Muscle layer of duodenum (tissue), 2 donors: Measurements from ENCODE around the gene IKZF2.

Experiments used
- H3K27ac ChIP-seq: one replicate; pipeline ENCODE4 v1.7.0; 2013; ENCODE audit warnings: mild to moderate bottlenecking, low read length
- H3K27me3 ChIP-seq: one replicate; pipeline ENCODE4 v1.7.0; 2013; ENCODE audit warnings: low read depth, mild to moderate bottlenecking, control low read depth, low read length
- H3K36me3 ChIP-seq, 2 donors: one replicate each; pipeline ENCODE4 v1.7.0; 2013; ENCODE audit warnings: low read length in 2 of 2, control low read depth in 1 of 2, mild to moderate bottlenecking in 1 of 2; ENCODE audit not compliant: insufficient read depth in 2 of 2, control insufficient read depth in 1 of 2
- H3K4me1 ChIP-seq, 2 donors: one replicate each; pipeline ENCODE4 v1.7.0; 2013; ENCODE audit warnings: low read length in 2 of 2, mild to moderate bottlenecking in 2 of 2, control low read depth in 1 of 2, moderate library complexity in 1 of 2; ENCODE audit not compliant: insufficient read depth in 2 of 2, control insufficient read depth in 1 of 2
- H3K4me3 ChIP-seq, 2 donors: one replicate each; pipeline ENCODE4 v1.7.0; 2013; ENCODE audit warnings: low read length in 2 of 2, low read depth in 1 of 2, mild to moderate bottlenecking in 1 of 2
- H3K9me3 ChIP-seq, 2 donors: one replicate each; pipeline ENCODE4 v1.7.0; 2013; ENCODE audit warnings: low read length in 2 of 2, control low read depth in 1 of 2, mild to moderate bottlenecking in 1 of 2; ENCODE audit not compliant: control insufficient read depth in 1 of 2
- donor health status: healthy.

The IKZF2 gene

DNA sequence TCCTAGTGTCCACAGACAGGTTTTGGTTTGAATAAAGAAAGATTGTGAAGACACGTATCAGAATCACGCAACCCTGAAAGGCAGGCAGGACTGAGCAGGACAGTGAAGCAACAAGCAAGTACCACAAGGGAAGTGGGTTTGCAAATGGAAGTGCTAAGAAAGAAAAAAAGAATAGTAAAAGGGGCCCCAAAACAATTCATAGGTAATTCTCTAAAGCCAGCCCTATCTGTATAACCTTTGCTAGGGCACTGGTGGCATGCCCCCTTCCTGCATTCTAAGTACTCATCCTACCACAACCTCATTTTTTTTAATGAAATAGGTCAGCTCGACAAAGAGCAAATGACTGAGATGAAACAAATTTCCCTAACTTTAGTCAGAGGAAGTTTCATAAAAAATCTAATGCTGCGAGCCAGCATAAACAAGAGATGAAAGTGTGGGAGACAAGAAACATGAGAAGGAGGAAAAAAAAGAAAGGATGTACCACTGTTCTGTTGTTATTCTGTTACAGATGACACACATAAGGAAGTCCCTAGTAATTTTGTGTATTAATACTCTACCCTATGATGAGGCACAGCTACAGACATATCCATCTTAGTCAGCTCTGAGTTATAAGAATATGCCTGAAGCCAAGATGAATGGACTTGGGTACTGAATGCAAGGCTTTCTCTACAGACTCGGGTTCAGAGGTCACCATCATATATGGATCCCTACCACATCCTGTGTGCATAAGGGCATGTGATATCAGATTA is 32.2 kb downstream of the IKZF2 start:
- no peaks in the 10 kb centered on the region for H3K4me1 ChIP-seq
- no peaks in the 10 kb centered on the region for H3K36me3 ChIP-seq
- H3K27ac ChIP-seq, result no peak overlapping the region
- H3K9me3 ChIP-seq, result no peaks in the 10 kb centered on the region
- no peaks in the 10 kb centered on the region for H3K27me3 ChIP-seq
- H3K4me3 ChIP-seq, result no peak overlapping the region

DNA sequence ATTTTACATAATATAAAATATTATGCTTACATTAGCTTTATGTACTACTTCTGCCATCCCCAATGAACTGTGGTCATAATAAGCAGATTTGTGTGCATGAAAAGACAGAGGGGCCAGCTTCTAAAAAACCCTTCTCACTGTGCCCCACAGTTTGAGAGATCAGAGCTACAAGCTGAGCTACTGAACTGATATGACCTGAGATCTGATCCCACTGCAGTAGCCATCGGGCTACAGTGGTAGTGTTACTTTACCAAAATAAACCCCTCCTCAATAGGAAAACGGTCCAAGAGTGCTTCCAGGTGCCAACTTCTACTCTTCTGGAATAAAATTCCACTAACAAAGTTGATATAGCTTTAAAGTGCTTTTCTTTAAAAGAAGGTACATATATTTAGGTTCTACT is 43.1 kb downstream of the IKZF2 start:
- H3K9me3 ChIP-seq, result no peaks in the 10 kb centered on the region

DNA sequence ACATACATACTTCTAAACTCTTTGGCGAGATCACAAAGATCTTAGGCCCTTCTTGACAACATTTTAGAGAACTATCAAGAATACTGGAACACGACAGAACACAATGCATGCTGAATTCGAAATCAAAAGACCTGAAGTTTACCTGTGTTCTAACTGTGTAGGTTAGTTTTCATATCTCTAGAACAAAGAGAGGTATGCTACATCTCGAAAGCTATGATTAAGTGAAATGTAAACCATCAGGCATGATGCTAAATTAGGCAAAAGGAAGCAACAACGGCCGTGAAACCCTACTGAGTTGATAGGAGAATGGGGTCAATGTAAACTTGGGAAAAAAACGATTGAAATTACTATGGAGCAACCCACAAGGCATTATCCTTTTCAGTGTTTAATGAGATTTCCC is 43.7 kb downstream of the IKZF2 start:
- Histone ChIP-seq H3K36me3 (no peaks in the 10 kb centered on the region), H3K4me1 (no peaks in the 10 kb centered on the region), H3K27ac (no peak overlapping the region), H3K27me3 (no peaks in the 10 kb centered on the region), H3K4me3 (no peak overlapping the region), H3K9me3 (no peaks in the 10 kb centered on the region)

More for the DNA sequence above, 43.1 kb downstream of the IKZF2 start:
- Histone ChIP-seq H3K36me3 (no peaks in the 10 kb centered on the region), H3K4me3 (no peak overlapping the region), H3K27me3 (no peaks in the 10 kb centered on the region), H3K4me1 (no peaks in the 10 kb centered on the region), H3K27ac (no peak overlapping the region)

DNA sequence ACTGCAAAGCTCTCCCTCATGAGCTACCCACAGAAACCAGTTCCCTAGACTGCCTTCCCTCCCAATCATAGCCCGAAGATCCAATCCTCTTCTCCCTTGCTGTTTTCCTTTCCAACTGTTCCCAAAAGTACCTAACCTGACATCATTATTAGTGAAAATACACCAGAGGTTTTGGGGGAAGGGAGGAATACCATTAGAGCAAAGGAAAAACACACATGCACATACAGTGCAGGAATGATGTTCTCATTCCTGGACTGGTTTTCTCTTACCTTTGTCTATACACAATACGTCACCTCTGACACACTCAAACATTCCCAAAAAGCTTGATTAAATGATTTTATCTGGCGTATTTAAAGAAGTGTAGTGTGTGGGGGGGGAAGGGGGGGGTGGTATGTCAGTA is 46.2 kb downstream of the IKZF2 start:
- Histone ChIP-seq H3K4me1 (no peaks in the 10 kb centered on the region), H3K27ac (no peak overlapping the region)

DNA sequence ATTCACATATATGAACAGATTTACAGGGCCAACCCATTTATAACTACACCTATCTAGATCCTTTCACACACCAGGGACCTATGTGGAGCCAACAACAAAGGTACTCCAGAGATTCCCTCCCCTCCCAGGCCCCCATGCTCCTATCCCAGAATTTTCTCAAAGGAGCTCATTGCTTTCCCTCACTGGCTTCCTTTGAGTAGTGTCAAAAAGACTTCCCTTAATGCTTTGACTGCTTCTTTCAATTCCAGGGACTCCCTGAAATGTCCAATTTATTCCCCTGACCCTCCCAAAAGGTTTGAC is 46.6 kb downstream of the IKZF2 start:
- H3K27me3 ChIP-seq, result no peaks in the 10 kb centered on the region
- no peaks in the 10 kb centered on the region for H3K4me1 ChIP-seq
- no peaks in the 10 kb centered on the region for H3K9me3 ChIP-seq
- no peaks in the 10 kb centered on the region for H3K36me3 ChIP-seq
- H3K27ac ChIP-seq, result no peak overlapping the region
- no peak overlapping the region for H3K4me3 ChIP-seq

More for the DNA sequence above, 46.2 kb downstream of the IKZF2 start:
- H3K4me3 ChIP-seq, result no peak overlapping the region
- no peaks in the 10 kb centered on the region for H3K36me3 ChIP-seq
- no peaks in the 10 kb centered on the region for H3K27me3 ChIP-seq
- H3K9me3 ChIP-seq, result no peaks in the 10 kb centered on the region

DNA sequence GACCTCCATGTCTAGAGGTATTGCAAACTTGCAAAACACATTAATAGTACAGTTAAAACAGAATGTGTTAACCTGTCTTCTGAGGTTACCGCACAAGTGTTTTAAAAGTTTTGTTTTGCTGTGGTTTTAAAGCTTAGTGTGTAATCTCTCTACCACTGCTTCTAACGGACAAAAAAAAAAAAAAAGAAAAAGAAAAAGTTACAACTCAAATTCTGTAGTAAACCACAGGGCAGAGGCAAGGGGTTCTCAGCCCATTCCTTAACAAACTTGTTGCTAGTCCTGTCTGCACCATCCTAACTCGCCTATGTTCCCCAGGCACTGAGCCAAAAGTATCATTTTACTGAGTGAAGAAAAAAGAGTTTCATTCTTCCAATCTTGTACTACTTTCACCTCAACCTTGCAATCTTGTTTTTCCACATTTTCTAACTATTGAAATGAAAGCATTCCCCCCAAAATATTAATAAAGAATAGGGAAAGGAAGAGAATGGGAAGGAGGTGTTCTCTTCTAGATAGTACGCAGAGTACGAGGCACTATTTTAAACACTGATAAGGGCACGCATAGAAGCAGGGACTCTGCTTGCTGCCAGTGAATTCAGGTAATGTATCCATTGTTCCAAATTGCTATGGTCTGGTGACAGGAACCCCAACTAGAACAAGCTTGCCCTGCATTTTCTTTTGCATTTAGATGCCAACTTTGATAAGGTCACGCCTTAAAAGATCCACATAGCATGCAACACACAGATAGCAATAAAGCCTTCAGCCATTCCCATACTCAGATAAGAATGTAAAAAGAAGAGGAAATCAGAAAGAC is 47.1 kb downstream of the IKZF2 start:
- Histone ChIP-seq H3K27ac (no peak overlapping the region), H3K4me1 (no peaks in the 10 kb centered on the region), H3K27me3 (no peaks in the 10 kb centered on the region), H3K4me3 (no peak overlapping the region), H3K9me3 (no peaks in the 10 kb centered on the region), H3K36me3 (no peaks in the 10 kb centered on the region)

DNA sequence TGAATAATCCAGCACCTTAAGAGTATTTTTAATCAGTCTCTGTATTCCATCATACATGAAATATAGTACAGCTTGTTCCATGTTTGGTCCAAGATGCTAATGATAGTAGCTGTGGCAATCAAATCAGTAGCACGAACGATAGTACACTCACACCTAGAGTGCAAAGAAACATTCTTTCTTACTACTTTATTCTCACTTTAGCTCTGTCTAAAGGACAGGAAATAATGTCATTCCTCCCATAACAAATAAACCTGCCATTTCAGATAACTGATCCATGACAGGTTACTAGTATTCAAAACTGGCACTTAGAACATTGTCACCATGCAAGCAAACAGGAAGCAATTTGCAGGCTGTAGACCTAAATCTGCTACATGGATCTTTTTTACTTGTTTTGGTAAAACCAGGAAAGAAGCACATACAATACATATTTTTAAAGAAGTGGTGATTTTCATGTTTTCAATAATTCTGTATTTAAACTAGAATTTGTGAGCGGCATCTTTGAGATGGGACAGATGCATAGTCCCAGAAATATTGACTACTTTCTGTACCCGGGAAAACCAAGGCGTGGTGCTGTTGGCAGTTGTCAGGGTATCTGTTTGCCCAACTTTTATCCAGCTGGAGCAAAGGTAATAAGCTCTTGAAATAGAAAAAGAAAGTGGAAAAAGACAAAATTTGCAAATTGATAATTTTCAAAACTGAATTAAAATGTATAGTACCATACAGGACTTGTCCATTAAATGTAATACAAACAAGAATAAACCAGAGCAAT is 49.5 kb downstream of the IKZF2 start:
- no peak overlapping the region for H3K27ac ChIP-seq
- no peaks in the 10 kb centered on the region for H3K36me3 ChIP-seq
- no peaks in the 10 kb centered on the region for H3K4me1 ChIP-seq
- no peak overlapping the region for H3K4me3 ChIP-seq
- no peaks in the 10 kb centered on the region for H3K27me3 ChIP-seq
- H3K9me3 ChIP-seq, result no peaks in the 10 kb centered on the region

DNA sequence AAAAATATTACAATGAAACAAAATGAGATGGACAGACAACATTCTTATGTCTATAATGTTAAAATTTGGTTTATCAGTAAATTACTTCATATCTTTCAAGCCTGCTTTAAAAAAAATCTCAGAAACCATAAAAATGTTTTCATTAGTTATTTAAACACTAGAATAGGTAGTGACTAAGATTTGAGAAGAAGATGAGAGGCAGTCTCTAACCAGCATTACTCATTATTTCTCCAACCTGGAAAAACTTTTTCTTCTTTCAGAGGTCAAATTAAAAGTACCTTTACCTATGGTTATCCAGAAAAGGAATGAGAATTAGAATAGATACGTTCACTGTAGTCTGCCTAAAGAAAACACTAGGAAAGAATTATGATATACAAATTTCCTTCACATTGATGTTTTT is 50.3 kb downstream of the IKZF2 start:
- no peaks in the 10 kb centered on the region for H3K9me3 ChIP-seq
- no peak overlapping the region for H3K4me3 ChIP-seq
- H3K27me3 ChIP-seq, result no peaks in the 10 kb centered on the region
- H3K36me3 ChIP-seq, result no peaks in the 10 kb centered on the region
- H3K4me1 ChIP-seq, result no peaks in the 10 kb centered on the region
- no peak overlapping the region for H3K27ac ChIP-seq

DNA sequence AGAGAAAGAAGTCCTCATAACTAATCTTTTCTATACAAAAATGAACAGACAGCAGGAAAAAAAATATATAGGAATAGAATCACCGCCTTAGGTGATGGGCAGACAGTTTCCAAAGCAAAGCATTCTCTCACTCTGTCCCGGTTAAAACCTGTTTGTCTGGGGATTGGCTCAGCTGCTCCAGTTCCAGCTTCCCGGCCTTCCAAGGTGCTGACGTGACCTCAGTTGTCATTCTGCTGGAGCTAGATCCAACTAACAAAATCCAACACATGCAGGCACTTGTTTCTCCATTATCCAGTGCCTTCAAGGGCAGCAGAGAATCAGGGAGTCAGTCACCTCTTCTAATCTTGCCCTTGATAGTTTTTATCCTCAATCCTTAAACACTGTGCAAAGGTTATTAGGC is 52.8 kb downstream of the IKZF2 start:
- Histone ChIP-seq H3K4me1 (no peaks in the 10 kb centered on the region), H3K27me3 (no peaks in the 10 kb centered on the region), H3K9me3 (no peaks in the 10 kb centered on the region), H3K36me3 (no peaks in the 10 kb centered on the region), H3K27ac (no peak overlapping the region), H3K4me3 (no peak overlapping the region)

DNA sequence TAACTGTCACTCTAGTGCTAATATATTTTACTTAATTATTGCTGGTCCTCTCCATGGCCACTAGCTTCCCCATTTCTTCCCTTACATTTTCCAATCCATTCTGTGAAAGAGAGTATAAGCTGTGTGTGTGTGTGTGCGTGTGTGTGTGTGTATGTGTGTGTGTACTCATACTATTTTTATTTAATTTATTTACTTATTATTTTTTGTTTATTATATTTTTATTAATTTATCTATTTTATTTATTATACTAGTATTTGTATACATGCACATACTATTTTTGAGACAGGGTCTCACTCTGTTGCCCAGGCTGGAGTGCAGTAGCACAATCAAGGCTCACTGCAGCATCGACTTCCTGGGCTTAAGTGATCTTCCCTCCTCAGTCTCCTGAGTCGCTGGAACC is 59.6 kb downstream of the IKZF2 start:
- Histone ChIP-seq H3K4me3 (no peak overlapping the region), H3K4me1 (no peaks in the 10 kb centered on the region), H3K36me3 (no peaks in the 10 kb centered on the region), H3K9me3 (no peaks in the 10 kb centered on the region), H3K27ac (no peak overlapping the region), H3K27me3 (no peaks in the 10 kb centered on the region)

DNA sequence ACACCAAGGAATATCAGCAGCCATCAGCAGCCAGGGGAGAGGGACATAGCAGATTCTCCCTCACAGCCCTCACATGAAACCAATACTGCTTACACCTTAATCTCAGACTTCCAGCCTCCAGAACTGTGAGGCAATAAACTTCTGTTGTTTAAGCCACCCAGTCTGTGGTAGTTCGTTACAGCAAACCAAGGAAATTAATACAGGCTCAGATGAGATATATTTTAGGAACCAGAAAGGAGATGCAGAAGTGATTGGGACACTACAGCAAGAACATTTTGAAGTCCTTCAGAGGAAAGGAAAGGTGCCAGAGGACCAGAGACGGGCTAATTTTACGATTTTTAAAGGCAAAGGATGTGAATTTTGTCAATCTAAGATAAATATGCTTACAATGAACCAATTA is 60.6 kb downstream of the IKZF2 start:
- H3K4me1 ChIP-seq, result peaks cover 0 to 6% of the 10 kb centered on the region in 2 donors
- H3K9me3 ChIP-seq, result no peaks in the 10 kb centered on the region
- no peaks in the 10 kb centered on the region for H3K36me3 ChIP-seq
- no peak overlapping the region for H3K4me3 ChIP-seq
- H3K27ac ChIP-seq, result no peak overlapping the region
- H3K27me3 ChIP-seq, result no peaks in the 10 kb centered on the region
